ENCODE measurements around the gene LRFN4.

- no peak for TF ChIP-seq POLR2A (IDR thresholded peaks at IDR 0.05; ENCODE audit: low read depth, low read length)
- no peak for TF ChIP-seq TAF1 (IDR thresholded peaks at IDR 0.05; ENCODE audit: low read depth, low read length)
- no peak for TF ChIP-seq POU2F2 (IDR thresholded peaks at IDR 0.05; ENCODE audit: low read depth, low read length)
- no peak for TF ChIP-seq SPI1 (IDR thresholded peaks at IDR 0.05; ENCODE audit: low read depth, low read length)
- TF ChIP-seq POLR2AphosphoS5 (IDR thresholded peaks at IDR 0.05; ENCODE audit: low read depth, low read length) = no peak
Measured at GRCh38 chr11:66901964-66902390, 45.1 kb downstream of the LRFN4 start.
